SK-N-SH (cell line): ENCODE measurements around the gene ABR.

Experiments
- EP300 ChIP-seq, 2 experiments: IDR thresholded peaks; 2 replicates each; pipeline versions ENCODE4 v1.4.0 to v1.6.1; 2012; ENCODE audit warnings: borderline replicate concordance in 1 of 2, low read depth in 1 of 2, low read length in 1 of 2
- POLR2AphosphoS5 ChIP-seq: IDR thresholded peaks from 2 replicates; pipeline ENCODE4 v1.6.1; 2012; ENCODE audit warnings: low read depth, low read length
- RAD21 ChIP-seq: IDR thresholded peaks from 2 replicates; pipeline ENCODE4 v1.6.1; 2012; ENCODE audit warnings: mild to moderate bottlenecking, low read length
- RFX5 ChIP-seq: IDR thresholded peaks from 2 replicates; pipeline ENCODE4 v1.6.1; 2012; ENCODE audit warnings: mild to moderate bottlenecking, improper control_type of control experiment, low read length
- TCF12 ChIP-seq: IDR thresholded peaks from 2 replicates; pipeline ENCODE4 v1.4.0; 2012
- TF ChIP-seq, protein P1 (sequence below): fragments of 200-600 bp; sonication (generic); IDR thresholded peaks from 2 replicates; pipeline ENCODE4 v1.6.1; 2017; ENCODE audit warnings: antibody characterized with exemption, mild to moderate bottlenecking, moderate library complexity

DNA sequence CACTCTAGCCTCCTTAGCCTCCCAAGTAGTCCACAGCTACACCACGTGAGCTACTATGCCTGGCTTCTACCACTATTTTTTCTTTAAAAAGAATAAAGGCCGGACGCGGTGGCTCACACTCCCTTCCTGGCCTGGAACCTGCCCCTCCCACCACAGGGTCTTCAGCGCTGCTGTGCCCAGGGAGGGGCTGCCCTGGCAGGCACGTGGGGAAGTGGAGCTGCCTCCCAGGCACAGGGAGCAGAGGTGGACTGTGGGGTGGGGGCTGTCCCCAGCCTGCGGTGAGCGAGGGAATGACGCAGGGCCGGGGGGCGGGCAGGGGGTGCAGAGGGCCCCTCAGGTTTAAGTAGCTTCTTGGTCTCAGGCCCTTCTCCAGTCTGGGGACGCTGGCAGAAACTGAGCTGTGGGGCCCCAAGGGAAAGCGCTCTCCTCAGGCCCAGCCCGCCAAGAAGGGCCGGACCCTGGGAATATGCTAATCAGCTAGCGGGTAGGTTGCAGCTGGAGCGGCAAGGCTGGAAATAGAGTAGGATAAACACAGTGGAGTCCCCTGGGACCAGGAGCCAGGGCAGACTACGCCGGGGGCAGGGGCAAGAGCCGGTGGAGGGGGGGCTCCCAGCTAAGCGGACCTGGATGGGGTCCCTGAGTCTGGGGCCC lies 136.1 kb downstream of the ABR start:
- no peak for TF ChIP-seq RAD21
- TF ChIP-seq, protein P1, sequence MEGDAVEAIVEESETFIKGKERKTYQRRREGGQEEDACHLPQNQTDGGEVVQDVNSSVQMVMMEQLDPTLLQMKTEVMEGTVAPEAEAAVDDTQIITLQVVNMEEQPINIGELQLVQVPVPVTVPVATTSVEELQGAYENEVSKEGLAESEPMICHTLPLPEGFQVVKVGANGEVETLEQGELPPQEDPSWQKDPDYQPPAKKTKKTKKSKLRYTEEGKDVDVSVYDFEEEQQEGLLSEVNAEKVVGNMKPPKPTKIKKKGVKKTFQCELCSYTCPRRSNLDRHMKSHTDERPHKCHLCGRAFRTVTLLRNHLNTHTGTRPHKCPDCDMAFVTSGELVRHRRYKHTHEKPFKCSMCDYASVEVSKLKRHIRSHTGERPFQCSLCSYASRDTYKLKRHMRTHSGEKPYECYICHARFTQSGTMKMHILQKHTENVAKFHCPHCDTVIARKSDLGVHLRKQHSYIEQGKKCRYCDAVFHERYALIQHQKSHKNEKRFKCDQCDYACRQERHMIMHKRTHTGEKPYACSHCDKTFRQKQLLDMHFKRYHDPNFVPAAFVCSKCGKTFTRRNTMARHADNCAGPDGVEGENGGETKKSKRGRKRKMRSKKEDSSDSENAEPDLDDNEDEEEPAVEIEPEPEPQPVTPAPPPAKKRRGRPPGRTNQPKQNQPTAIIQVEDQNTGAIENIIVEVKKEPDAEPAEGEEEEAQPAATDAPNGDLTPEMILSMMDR, result no peak
- no peak for TF ChIP-seq TCF12
- no peak for TF ChIP-seq EP300 (IDR thresholded peaks at IDR 0.05; ENCODE audit: borderline replicate concordance in 1 of 2, low read depth in 1 of 2, low read length in 1 of 2)
- TF ChIP-seq RFX5, result no peak
- TF ChIP-seq POLR2AphosphoS5, result no peak
